ENCODE results near the gene IGF2R. TPM values are rescaled to one million over a fixed set of nuclear protein-coding genes. Genes with fewer than 3 reads are reported as not detected.

The IGF2R gene
- total and polyA plus RNA-seq, 2 of the 13 experiments (the other 11 are each of a cell fraction or from before 2014, with no cell fraction given): 38.3 to 70.0 TPM

DNA sequence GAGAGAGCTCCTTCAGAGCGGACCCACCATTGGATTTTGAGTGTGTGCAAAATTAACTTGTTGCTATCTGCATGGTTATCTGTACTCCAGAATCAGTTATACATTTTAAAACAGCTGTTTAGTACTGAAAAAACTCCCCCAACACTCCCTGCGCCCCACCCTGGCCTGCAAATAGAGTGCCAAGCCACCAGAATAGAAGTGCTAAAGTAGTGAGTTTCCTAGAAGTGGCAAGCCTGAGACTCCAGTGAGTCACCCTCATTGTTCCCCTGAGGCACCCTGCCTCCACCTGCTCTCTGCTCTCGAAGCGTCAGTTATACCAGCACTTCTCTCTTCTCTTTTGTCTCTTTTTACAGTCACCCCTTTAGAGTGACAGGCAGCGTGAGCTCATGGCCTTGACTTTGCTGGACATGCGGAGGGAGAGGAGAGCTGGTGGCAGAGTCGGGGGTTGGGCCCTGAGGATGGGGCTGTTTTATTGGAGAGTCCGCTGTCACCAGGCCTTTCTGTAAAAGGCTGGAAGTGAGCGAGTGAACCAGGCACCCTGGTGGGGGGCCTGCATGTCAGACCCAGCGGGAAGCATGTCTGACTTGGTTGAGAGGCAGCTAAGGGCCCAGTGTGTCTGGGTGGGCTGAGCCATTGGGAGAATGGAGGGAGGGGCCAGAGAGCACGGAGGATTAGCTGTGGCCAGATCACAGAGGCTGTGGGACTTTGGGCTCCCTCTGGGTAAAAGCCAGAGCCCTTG is 10.4 kb downstream of the IGF2R start (continued):
- TF ChIP-seq, protein P1, sequence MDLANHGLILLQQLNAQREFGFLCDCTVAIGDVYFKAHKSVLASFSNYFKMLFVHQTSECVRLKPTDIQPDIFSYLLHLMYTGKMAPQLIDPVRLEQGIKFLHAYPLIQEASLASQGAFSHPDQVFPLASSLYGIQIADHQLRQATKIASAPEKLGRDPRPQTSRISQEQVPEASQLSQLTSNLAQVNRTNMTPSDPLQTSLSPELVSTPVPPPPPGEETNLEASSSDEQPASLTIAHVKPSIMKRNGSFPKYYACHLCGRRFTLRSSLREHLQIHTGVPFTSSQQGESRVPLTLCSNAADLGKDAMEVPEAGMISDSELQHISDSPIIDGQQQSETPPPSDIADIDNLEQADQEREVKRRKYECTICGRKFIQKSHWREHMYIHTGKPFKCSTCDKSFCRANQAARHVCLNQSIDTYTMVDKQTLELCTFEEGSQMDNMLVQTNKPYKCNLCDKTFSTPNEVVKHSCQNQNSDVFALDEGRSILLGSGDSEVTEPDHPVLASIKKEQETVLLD (CRISPR knock-in tag; IDR thresholded peaks at IDR 0.05; ENCODE audit: low read depth): no peak
- TF ChIP-seq RNF2 (conservative IDR thresholded peaks at IDR 0.05; ENCODE audit: low read depth): peak; percentile 82
- TF ChIP-seq ZNF724P (CRISPR knock-in tag; IDR thresholded peaks at IDR 0.05; ENCODE audit: borderline replicate concordance): 0 out of 2 replicates have a peak, but pooled peaks have one; percentile 59
- no peak for TF ChIP-seq ZNF121 (CRISPR knock-in tag; IDR thresholded peaks at IDR 0.05)
- TF ChIP-seq, protein P2, sequence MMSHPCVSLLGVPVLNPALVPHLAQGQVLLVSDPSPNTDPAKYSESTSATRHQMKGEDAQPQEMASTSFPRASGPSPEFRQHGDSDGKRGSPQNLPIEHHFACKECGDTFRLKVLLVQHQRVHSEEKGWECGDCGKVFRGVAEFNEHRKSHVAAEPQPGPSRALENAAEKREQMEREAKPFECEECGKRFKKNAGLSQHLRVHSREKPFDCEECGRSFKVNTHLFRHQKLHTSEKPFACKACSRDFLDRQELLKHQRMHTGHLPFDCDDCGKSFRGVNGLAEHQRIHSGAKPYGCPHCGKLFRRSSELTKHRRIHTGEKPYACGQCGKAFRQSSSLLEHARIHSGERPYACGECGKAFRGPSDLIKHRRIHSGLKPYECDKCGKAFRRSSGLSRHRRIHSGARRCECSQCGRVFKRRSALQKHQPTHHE (CRISPR knock-in tag; IDR thresholded peaks at IDR 0.05; ENCODE audit: borderline replicate concordance): no peak
- peak; percentile 86 for TF ChIP-seq SAP130 (CRISPR knock-in tag; IDR thresholded peaks at IDR 0.05; ENCODE audit: low read depth)
- no peak for TF ChIP-seq SMC3 (IDR thresholded peaks at IDR 0.05; ENCODE audit: low read length)
- TF ChIP-seq TCF12 (IDR thresholded peaks at IDR 0.05): no peak
- no peak for TF ChIP-seq TCF12 (CRISPR knock-in tag; IDR thresholded peaks at IDR 0.05)
- no peak for TF ChIP-seq ZNF792 (CRISPR knock-in tag; IDR thresholded peaks at IDR 0.05)
- TF ChIP-seq, protein P3, sequence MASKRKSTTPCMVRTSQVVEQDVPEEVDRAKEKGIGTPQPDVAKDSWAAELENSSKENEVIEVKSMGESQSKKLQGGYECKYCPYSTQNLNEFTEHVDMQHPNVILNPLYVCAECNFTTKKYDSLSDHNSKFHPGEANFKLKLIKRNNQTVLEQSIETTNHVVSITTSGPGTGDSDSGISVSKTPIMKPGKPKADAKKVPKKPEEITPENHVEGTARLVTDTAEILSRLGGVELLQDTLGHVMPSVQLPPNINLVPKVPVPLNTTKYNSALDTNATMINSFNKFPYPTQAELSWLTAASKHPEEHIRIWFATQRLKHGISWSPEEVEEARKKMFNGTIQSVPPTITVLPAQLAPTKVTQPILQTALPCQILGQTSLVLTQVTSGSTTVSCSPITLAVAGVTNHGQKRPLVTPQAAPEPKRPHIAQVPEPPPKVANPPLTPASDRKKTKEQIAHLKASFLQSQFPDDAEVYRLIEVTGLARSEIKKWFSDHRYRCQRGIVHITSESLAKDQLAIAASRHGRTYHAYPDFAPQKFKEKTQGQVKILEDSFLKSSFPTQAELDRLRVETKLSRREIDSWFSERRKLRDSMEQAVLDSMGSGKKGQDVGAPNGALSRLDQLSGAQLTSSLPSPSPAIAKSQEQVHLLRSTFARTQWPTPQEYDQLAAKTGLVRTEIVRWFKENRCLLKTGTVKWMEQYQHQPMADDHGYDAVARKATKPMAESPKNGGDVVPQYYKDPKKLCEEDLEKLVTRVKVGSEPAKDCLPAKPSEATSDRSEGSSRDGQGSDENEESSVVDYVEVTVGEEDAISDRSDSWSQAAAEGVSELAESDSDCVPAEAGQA (IDR thresholded peaks at IDR 0.05; ENCODE audit: low read depth): no peak
- TF ChIP-seq, protein P3 (CRISPR knock-in tag; IDR thresholded peaks at IDR 0.05; ENCODE audit: borderline replicate concordance): no peak
- no peak for TF ChIP-seq ZNF205 (CRISPR knock-in tag; IDR thresholded peaks at IDR 0.05)
- TF ChIP-seq, protein P4, sequence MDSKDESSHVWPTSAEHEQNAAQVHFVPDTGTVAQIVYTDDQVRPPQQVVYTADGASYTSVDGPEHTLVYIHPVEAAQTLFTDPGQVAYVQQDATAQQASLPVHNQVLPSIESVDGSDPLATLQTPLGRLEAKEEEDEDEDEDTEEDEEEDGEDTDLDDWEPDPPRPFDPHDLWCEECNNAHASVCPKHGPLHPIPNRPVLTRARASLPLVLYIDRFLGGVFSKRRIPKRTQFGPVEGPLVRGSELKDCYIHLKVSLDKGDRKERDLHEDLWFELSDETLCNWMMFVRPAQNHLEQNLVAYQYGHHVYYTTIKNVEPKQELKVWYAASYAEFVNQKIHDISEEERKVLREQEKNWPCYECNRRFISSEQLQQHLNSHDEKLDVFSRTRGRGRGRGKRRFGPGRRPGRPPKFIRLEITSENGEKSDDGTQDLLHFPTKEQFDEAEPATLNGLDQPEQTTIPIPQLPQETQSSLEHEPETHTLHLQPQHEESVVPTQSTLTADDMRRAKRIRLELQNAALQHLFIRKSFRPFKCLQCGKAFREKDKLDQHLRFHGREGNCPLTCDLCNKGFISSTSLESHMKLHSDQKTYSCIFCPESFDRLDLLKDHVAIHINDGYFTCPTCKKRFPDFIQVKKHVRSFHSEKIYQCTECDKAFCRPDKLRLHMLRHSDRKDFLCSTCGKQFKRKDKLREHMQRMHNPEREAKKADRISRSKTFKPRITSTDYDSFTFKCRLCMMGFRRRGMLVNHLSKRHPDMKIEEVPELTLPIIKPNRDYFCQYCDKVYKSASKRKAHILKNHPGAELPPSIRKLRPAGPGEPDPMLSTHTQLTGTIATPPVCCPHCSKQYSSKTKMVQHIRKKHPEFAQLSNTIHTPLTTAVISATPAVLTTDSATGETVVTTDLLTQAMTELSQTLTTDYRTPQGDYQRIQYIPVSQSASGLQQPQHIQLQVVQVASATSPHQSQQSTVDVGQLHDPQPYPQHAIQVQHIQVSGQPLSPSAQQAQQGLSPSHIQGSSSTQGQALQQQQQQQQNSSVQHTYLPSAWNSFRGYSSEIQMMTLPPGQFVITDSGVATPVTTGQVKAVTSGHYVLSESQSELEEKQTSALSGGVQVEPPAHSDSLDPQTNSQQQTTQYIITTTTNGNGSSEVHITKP (CRISPR knock-in tag; IDR thresholded peaks at IDR 0.05; ENCODE audit: low read depth): no peak
- no peak; the same call in 1 of the 2 replicates for TF ChIP-seq GABPB1 (CRISPR knock-in tag; IDR thresholded peaks at IDR 0.05)
- TF ChIP-seq NFIC (IDR thresholded peaks at IDR 0.05; ENCODE audit: low read length): no peak

Data from HepG2 (cell line).